Kidney tubule cell (primary cell): ENCODE data around the gene COL25A1.
A peak's percentile ranks its signal among the peaks of the same experiment; 100 is the strongest.
"Not testable (repeated sequence)": the region's sequence is repeated elsewhere in the genome, so short reads cannot be mapped to it uniquely, and the experiment has no call there.

Source experiments
- DNase-seq: peaks from one replicate; pipeline ENCODE4 v3.0.0-alpha.2; 2018; ENCODE audit warnings: low spot score

Gene COL25A1

DNA sequence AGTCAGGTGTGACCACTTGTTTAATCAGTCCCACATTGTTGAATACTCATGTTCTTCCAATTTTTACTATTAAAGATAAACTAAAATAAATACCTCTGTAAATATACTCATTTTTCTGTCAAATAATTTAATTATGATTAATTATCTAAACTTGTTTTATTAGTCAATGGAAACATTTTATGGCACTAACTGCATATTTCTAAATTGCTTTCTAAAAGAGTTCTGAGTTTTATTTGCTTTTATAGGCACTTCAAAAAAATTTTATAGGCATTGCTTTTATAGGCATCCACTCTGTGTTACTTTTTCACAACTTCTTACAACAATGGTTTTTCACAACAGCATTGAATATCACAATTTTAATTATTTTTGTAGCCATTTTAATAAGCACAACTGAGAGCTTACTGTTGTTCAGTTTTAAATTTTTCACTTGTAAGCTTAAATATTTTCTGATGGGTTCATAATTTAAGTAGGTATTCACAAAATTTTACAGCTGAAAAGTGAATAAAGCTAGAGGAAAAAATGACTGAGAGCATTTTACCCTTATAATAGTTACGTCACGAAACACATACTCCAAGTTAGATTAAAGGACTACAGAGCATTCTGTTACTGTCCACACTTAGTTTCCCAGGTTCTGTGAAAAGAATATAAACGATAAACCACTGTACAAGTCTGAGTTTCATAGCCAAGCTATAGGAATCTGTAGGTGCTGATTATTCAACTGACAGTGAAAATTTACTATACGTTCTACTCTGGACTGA lies 398.8 kb downstream of the COL25A1 start:
- DNase-seq, result no peak

DNA sequence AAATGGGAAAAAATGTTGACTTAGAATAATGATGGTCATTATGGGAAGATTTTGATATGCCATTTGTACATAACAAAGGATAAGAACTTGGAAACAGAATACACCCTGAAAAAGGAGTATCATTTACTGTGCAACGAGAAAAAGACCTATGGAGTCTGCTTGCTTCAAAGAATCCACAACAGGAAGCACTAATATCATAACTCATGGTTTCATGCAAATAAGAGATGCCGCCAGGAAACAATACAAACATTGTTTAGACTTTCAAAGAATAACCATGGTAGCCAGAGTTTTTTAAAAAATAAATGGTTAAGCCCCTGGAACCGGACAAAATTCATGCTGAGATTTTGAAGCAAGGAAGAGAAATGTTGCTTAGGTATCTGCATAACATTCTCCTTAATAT lies 399.7 kb downstream of the COL25A1 start:
- no peak for DNase-seq

DNA sequence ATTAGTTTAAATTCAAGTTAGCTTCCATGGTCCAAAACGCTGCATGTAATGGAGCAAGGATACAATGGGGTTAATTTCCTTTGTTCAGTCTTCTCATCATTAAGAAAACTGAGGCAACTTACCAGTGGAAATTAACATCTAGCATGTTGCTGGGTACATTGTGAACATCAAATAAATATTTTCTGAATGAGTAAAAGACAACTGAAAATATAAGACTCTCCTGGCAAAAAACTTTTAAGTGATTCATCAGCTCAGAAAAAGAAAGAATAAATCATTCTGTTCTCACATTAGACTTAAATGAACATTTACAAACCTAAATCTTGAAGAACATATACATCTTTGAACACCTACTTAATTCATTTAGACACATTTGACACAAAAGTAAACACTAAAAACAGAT lies 401.2 kb downstream of the COL25A1 start:
- no peak for DNase-seq

DNA sequence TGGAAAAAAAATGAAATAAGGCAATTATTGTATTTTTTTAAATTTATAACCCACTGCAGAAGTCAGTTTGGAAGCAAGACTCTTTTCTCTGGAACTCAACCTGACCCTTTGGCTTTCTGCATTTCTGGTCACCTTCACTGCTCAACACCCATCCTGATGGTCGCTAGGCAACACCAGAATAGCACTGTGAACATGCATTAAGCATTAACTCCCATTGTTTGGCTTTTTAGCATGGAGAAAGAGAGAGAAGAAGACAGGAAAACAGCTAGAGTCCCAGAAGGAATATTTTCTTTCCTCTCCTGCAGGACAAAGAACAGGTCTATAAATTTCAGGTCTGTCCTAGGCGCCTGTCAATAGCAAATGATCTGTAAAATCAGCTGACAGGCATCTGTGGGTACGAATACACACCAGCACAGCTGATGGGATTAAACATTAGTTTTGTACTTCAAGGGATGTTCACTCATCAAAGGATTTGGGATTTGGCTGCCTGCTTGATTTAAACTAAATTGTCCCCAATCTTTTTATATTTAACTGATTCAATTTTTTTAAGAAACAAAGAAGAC lies 402.4 kb downstream of the COL25A1 start:
- DNase-seq, result no peak

DNA sequence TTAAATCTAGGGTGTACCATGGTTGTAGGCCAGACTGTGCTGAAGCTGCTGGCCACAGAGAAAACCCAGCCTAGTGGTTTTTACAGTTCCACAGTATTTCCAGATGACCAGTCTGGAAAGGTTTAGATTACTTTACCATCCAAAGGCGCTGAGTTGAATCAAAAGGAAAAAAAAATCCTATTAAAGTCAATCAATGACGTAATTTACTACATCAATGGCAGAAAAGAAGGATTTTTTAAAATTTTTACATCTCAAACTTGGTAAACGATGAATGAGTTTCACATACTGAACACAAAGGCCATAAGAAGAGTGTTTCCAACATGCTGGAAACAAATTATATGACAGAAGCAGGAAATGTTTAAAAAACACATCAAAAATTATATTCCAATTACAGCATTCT lies 409.0 kb downstream of the COL25A1 start:
- no peak for DNase-seq

DNA sequence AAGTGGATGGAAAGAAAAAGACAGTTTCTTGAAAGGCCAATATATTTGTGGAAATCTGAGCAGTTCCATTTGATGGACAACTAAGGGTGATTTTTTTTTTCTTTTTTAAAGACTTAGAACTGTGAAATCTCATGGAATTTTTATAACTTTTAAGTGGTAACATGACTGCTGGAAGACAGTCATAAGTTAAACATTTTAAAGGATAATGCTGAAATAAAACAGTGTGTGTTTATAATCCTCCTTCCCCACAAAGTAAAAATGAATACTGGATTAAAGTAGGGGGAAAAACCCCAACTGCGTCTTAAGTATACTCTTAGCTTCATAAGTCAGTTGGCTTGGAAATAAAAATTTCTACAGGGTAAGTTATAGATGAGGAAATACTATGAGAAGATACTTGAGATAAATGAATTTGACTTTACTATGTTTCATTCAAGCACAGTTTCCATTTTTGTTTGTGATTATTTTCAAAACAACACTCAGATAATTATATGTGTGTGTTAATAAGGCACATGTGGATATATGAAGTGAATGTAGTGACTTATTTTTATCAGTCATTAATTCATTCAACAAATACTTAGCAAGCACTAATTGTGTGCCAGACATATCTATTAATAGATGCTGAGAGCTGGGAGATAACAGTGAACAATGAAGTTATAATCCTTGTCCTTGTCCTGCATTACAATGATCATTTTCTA lies 410.4 kb downstream of the COL25A1 start:
- DNase-seq, result no peak

DNA sequence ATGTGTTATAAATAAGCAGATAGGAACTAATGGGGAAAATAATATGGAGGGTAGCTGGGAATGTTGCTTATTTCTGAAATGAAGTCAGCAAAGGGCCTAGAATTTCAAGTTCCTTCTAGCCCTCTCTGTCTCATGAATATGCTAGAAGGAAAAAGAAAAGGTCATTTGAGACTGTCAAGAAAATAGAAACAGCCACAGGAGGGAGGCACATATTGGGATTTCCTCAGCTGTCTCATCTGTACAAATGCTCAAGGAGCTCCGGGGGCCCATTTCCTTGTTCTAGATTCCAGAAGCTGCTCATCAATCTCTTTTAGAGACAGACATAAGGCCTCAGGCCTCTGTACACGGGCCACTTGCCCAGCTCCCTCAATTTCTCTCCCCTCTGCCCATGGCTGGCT lies 412.0 kb downstream of the COL25A1 start:
- no peak for DNase-seq

DNA sequence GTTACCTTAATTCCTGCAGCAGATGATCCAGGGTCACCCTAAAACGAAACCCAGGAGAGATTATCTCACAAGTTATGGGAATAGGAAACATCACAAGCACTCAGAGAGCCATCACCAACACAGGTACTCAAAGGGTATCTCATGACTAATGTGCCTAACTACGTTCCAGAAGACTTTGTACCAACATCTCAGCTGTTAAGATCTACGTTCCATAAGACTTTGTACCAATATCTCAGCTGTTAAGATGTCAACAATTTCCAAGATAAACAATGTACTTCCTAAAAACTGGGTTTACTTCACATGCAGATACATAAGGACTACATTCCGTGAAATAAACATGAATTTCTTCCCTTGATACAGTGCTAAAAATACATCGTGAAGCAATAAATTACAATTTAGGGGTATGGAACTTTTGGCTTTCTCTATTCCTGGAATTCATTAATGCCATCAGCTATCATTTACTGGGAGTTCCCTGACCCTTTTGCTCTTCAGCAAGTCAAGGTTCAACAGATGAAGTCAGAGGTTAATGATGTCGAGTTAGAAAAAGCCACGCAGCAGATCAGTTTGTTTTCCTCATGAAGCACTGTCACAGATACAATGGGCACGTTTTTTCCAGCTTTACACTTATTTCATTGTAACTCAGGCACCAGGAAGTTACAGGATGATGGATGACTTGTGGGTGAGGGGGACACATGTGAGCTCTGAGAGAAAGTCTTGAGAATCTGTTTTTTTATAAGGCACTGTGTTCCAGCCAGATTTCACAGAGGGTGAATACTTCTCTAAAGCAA lies 412.6 kb downstream of the COL25A1 start:
- DNase-seq, result no peak

DNA sequence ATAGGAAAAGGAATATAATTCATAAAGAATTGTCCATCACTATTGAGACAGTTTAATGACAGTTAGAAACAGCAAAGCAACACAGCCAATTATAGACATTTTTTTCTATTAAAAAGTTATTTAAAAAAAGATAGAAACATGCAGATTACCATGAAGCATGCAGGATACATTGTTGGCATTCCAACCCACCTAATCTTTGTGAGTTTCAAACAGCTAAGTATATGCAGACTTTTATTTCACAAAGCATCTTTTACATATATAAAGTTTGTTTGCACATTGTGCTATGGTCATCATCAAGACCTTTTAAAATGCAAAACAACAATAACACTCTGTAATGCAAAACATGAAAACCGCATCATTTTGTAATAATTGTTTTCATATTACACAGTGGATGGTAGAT lies 413.7 kb downstream of the COL25A1 start:
- no peak for DNase-seq

DNA sequence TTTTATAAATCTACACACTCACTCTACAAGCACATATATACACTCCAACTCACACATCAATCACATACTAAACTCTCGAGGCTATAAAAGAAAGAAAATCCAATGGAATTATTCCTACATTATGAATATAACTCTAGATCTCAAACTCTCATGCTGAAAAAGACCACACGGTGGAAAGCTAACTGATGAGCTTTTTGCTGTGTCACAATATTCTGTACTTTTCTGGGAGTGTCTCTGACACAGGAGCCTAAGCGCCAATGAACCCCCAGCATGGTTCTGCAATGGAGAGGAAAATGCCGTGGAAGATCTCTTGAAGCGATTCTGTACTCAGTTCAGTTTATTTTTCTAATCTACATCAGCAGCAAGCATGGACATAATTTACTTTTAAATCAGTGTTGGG lies 415.4 kb downstream of the COL25A1 start:
- no peak for DNase-seq

DNA sequence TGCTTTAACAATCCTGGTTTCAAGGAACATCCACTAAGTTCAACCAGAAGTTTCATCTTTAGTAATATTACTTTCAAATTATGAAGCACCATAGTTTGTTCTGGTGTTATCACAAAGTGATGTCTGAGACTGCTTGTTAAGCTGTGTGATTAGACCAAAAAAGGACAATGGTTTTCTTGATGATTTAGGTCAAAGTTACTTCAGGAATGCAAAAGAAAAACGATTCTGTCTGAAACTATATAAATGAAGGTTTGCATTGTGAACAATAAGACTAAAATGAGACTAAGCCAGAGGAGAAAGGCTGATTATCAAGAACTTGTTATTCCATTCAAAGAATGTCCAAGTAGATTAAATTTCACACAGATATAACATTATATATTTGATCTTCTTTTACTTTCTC lies 417.2 kb downstream of the COL25A1 start:
- DNase-seq, result peak; percentile 26

DNA sequence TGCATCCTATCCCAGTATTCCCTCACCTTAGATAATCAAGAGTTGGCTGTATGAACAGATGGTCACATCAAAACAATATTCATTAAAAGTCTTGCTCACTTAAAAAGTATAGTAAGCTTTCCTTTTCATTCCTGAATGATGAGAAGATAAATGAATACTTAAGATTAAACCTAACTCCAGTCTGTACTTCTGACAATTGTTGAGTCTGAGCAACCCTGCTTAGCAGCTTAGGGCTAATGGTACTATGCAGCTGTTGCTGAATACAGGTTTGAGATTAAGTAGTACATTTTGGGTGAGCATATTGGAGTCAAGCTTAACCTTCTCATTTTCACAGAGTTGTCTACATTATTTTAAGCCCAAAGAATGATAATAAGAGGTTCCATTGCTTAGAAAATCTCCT lies 417.9 kb downstream of the COL25A1 start:
- DNase-seq, result no peak

DNA sequence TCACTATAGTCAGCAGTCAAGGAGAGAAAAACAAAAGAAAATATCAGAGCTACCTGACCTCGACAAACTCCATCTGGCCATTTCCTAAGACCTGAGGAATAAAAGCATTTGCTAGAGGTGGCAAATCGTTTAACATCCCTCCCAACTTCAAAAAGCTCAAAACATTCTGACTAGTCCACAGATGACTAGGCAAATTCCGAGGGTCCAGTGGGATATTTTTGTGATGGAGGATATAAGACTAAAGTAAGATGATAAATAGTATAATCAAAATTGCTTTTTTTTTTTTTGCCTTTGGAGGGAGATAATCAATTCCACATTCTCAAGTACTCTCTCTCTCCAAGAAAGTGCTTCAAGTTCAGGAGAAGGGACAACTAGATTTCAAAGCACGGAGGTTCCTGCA lies 420.5 kb downstream of the COL25A1 start:
- no peak for DNase-seq

DNA sequence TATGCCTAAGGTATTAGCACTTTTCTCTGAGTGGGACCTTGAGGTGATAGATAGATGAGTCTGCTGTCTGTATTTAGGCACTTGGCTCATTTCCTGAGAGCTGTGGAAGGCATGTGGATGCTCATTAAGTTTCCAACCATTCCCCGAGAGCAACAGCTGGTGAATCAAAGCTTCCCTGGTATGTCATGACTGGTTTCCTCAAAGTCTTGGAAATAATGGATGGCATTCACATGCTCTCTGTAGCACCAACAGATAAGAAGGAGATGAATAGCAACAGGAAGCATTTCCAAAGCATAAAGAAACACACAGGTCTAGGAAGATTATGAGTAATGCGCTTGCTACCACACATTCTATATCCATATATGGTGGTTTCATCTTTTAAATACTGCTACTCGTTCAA lies 421.3 kb downstream of the COL25A1 start:
- peak; percentile 84 for DNase-seq

DNA sequence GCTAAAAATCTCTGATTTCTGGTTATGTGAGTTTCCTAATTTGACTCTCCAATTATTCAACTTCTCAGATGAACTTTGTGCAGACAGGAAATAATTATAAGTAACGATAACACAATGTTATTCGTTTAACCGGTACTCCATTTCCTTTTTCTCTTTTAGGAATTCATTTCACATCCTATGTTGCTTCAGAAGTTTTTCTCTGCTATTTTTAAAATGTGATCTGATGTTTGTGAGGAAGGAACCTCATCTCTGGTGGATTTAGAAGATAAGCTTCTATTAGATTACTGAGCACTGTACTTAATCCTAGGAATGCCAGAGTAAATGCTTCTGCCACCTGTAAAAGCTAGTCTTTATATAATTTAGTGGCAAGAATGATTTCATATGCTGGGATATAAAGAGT lies 423.7 kb downstream of the COL25A1 start:
- DNase-seq, result no peak

DNA sequence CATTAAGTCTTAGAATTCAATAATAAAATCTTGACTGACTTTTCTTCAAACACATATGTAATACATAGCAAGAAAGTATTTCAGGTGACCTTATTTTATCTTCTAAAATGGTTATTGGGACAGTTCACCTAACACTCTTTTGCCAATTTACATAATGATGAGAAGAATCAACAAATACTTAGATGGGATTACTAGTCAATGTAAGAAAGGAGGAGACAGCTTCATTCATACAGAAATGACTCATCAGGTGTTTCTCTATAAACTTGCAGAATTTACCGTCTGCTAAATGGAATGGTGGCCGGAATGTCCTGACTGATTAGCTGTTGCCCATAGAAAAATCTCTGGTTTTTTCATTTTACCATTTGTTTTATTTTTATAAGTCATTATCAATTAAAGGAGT lies 424.6 kb downstream of the COL25A1 start:
- no peak for DNase-seq

DNA sequence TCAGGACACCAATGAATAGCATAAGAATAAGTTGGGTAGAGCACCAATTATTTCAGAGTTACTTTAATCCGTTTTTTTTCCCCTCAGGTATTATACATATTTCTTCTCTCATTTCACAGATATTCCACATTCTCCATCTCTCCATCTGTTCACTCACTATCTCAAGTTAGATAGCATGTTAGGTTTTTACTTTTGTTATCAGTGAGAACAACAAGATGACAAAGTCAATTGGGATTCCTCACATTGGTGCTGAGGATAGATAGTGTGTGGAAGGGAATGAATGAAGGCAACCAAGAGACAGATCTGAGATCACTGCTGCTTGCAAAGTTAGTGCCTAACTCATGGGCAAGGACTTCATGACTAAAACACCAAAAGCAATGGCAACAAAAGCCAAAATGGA lies 427.7 kb downstream of the COL25A1 start:
- no peak for DNase-seq

DNA sequence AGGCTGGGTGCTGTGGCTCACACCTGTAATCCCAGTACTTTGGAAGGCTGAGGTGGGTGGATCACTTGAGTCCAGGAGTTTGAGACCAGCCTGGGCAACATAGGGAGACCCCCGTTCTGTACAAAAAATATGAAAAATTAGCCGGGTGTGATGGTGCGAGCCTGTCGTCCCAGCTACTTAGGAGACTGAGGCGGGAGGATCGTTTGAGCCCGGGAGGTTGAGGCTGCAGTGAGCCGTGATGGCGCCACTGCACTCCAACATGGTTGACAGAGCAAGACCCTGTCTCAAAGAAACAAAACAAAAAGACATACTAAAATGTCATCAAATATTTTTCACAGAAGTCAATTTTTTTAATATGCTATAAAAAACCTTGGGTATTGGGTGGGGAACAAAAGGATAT lies 432.5 kb downstream of the COL25A1 start:
- not testable (repeated sequence) for DNase-seq

DNA sequence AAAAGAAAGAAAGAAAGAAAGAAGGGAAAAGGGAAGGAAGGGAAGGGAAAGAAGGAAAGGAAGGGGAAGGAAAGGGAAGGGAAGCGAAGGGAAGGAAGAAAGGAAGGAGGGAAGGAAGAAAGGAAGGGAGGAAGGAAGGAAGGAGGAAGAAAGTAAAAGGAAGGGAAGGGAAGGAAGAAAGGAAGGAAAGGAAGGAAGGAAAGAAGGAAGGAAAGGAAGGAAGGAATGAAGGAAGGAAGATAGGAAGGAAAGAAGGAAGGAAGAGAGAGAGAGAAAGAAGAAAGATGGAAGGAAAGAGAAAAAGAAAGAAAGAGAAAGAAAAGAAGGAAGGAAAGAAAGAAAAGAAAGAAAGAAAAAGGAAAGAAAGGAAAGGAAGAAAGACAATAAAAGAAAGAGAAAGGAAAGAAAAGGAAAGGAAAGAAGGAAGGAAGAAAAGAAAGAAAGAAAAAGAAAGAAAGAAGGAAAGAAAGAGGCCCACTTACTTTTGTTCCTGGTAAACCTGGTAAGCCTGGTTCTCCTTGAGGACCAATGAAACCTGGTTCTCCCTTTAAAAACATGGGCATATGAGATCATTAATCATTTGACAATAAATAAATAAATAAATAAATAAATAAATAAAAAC lies 433.7 kb downstream of the COL25A1 start:
- DNase-seq, result no peak

DNA sequence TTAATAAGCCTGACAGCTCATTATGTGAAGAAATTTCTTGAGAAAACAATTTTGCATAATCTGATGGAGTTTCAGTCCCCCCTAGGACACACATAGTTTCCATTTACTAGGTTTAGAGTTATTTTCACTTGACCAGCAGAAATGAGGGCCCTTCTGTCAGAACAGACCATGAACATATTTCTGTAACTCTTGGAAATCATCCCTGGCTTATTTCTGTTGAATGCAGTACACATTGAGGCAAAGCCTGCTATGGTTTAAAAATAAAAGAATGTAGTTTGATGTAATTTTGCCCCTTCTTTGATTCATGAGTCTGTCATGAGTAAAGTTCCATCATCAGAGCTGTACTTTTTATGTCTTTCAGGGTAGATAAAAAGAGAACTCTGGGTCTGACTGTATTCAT lies 435.0 kb downstream of the COL25A1 start:
- DNase-seq, result no peak

DNA sequence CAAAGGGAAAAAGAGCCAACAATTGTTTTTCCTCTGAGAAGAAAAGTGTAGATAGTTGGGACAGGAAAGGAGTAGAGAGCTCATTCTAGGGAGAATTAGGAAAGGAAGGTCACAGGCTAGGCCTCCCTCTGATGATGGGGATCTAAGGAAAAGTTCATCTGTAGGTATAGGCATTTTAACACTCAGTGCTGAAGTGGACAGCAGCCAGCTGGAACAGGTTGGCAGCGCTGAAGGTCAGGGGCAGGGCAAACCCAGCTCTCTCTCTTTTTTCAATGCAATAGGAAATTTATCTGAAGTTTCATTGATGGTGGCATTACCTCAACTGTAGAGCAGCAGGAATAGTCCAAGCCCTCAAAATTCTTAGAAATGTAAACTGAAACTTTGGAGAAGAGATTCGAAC lies 441.1 kb downstream of the COL25A1 start:
- peak; percentile 4 for DNase-seq

DNA sequence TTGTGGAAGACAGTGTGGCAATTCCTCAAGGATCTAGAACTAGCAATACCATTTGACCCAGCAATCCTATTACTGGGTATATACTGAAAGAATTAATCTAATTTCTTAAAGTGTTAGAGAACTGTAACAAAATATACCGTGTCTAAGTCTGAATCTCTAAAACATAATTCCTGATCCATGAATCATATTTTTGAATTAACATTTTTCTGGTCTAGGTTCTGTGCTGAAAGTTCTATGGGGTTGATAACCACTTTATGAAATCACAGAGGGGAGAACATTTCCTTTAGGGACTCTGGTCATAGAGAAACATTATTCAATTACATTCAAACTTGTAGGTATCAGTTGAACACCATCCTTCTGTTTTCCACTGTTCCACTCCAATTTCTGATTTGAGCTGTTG lies 447.7 kb downstream of the COL25A1 start:
- no peak for DNase-seq
